Smooth muscle cell (in vitro differentiated cells): ENCODE results near the gene MCM8. TPM values are rescaled to one million over a fixed set of nuclear protein-coding genes. Genes with fewer than 3 reads are reported as not detected.
A peak's percentile ranks its signal among the peaks of the same experiment; 100 is the strongest.

Experiments
- DNase-seq: peaks from one replicate; lab custom pipeline; 2025; ENCODE audit not compliant: unreplicated experiment; lab: John Stamatoyannopoulos, UW
- H2AFZ ChIP-seq: fragments of 200-600 bp; sonication (generic); 2 replicates; pipeline ENCODE4 v1.6.0; 2016; ENCODE audit warnings: antibody characterized with exemption, low read depth, mild to moderate bottlenecking
- H3F3A ChIP-seq: fragments of 200-600 bp; sonication (generic); 2 replicates; pipeline ENCODE4 v1.6.0; 2017; ENCODE audit warnings: antibody characterized with exemption, low read depth
- H3K27ac ChIP-seq: fragments of 200-600 bp; sonication (generic); 2 replicates; pipeline ENCODE4 v1.5.1; 2016; ENCODE audit warnings: low read depth, mild to moderate bottlenecking
- H3K27me3 ChIP-seq: fragments of 200-600 bp; sonication (generic); 2 replicates; pipeline ENCODE4 v1.6.1; 2016; ENCODE audit warnings: low read depth, mild to moderate bottlenecking
- H3K36me3 ChIP-seq: fragments of 200-600 bp; sonication (generic); 2 replicates; pipeline ENCODE4 v1.5.1; 2016; ENCODE audit warnings: low read depth
- H3K4me1 ChIP-seq: fragments of 200-600 bp; sonication (generic); 2 replicates; pipeline ENCODE4 v1.5.1; 2016; ENCODE audit warnings: low read depth
- H3K4me2 ChIP-seq: fragments of 200-600 bp; sonication (generic); 2 replicates; pipeline ENCODE4 v1.6.0; 2016; ENCODE audit warnings: mild to moderate bottlenecking
- H3K4me3 ChIP-seq: fragments of 200-600 bp; sonication (generic); 2 replicates; pipeline ENCODE4 v1.5.1; 2016; ENCODE audit warnings: mild to moderate bottlenecking
- H3K79me2 ChIP-seq: fragments of 200-600 bp; sonication (generic); 2 replicates; pipeline ENCODE4 v1.6.0; 2016; ENCODE audit warnings: low read depth, mild to moderate bottlenecking
- H3K9ac ChIP-seq: fragments of 200-600 bp; sonication (generic); 2 replicates; pipeline ENCODE4 v1.6.0; 2016; ENCODE audit warnings: low read depth
- H3K9me3 ChIP-seq: fragments of 200-600 bp; sonication (generic); replicated peaks from 2 replicates; pipeline ENCODE4 v1.5.1; 2016; ENCODE audit warnings: low read depth
- H4K20me1 ChIP-seq: fragments of 200-600 bp; sonication (generic); 2 replicates; pipeline ENCODE4 v1.6.0; 2016; ENCODE audit warnings: low read depth
- WGBS: methylation state at CpG from one replicate; pipeline ENCODE4 v1.1.7; 2016; ENCODE audit warnings: low lambda C conversion rate; 5-methylcytosine and 5-hydroxymethylcytosine counted together
- polyA plus RNA-seq: library from polyadenylated mRNA; unstranded; fragments of >200 nt; fragmentation: Nextera tagmentation; extraction: Ambion mirVana; gene quantifications from 2 replicates; pipeline ENCODE4 v1.2.1, GENCODE V29; 2016
- total RNA-seq: library from RNA; depleted of rRNA; stranded (reverse); fragments of >200 nt; gene quantifications from 2 replicates; pipeline ENCODE4 v1.2.3, GENCODE V29; 2014
- TF ChIP-seq, protein P1 (sequence below): fragments of 200-600 bp; sonication (generic); IDR thresholded peaks from 2 replicates; pipeline ENCODE4 v1.5.1; 2017; ENCODE audit warnings: borderline replicate concordance, mild to moderate bottlenecking, antibody characterized with exemption; ENCODE audit not compliant: insufficient read depth, poor library complexity, severe bottlenecking

Gene MCM8
- total RNA-seq = 5.5 and 7.8 TPM in 2 replicates
- 2.8 and 3.7 TPM in 2 replicates for polyA plus RNA-seq

DNA sequence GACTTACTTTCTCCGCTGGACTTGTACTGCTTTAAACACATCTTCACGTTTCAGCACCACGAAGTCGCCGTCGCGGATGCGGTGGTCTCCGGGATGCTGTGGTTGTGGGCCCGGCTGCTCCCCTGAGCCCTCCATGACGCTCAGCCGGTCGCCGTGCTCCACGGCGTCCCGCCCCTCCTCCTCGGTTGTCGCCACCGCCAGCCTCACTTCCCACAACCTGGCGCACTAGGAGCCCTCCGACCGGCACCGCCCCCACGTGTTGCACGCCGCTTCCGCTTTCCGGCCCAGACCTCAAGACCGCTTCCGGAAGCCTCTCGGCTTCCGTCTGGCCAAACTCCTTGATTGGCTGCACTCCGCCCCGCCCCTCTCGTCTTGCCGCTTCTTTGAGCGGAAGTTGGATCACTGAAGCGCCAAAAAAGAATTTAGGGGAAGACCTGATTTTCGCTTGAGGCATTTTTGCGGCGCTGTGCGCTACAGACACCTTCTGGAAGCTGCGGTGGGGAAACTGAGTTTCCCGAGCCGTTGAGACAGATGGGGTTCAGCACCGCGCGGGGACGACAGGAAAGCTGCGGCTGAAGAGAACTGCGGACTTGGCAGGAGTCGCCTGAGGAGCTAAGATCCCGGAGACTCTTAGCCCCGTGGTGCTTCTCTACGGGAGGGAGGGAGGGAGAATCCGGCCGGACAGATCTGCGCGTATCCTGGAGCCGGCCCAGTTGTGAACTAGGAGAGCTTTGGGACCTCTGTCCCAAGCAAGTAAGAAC lies at the start of gene MCM8, which contains the start of gene TRMT6:
TSS of gene MCM8 (plus strand) at position 382 of the 761 bp plus-strand sequence. CDS start 1,364 bp downstream, outside the sequence.
TSS of gene TRMT6 (minus strand) at position 263 of the 761 bp plus-strand sequence. CDS start at position 135, 128 bp downstream.
- no peaks in the 10 kb centered on the region for H3K36me3 ChIP-seq
- H3K79me2 ChIP-seq = peaks cover 42% of the 10 kb centered on the region
- no peaks in the 10 kb centered on the region for H4K20me1 ChIP-seq
- no peaks in the 10 kb centered on the region for H3F3A ChIP-seq
- H3K9me3 ChIP-seq = no peaks in the 10 kb centered on the region
- H3K4me1 ChIP-seq = peaks cover 13% of the 10 kb centered on the region
- H3K27ac ChIP-seq = peak within 1 kb of the TSS; percentile 82
- H3K9ac ChIP-seq = peak within 1 kb of the TSS; percentile 71
- no peaks in the 10 kb centered on the region for H3K27me3 ChIP-seq
- TF ChIP-seq, protein P1, sequence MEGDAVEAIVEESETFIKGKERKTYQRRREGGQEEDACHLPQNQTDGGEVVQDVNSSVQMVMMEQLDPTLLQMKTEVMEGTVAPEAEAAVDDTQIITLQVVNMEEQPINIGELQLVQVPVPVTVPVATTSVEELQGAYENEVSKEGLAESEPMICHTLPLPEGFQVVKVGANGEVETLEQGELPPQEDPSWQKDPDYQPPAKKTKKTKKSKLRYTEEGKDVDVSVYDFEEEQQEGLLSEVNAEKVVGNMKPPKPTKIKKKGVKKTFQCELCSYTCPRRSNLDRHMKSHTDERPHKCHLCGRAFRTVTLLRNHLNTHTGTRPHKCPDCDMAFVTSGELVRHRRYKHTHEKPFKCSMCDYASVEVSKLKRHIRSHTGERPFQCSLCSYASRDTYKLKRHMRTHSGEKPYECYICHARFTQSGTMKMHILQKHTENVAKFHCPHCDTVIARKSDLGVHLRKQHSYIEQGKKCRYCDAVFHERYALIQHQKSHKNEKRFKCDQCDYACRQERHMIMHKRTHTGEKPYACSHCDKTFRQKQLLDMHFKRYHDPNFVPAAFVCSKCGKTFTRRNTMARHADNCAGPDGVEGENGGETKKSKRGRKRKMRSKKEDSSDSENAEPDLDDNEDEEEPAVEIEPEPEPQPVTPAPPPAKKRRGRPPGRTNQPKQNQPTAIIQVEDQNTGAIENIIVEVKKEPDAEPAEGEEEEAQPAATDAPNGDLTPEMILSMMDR = no peak
- H3K4me2 ChIP-seq = peak within 1 kb of the TSS; percentile 86
- peak within 1 kb of the TSS; percentile 89 for H3K4me3 ChIP-seq
- DNase-seq = peak; percentile 75
- H2AFZ ChIP-seq = peak within 1 kb of the TSS; percentile 97
- 1% methylated on average over 57 of the region's 61 CpGs for WGBS

DNA sequence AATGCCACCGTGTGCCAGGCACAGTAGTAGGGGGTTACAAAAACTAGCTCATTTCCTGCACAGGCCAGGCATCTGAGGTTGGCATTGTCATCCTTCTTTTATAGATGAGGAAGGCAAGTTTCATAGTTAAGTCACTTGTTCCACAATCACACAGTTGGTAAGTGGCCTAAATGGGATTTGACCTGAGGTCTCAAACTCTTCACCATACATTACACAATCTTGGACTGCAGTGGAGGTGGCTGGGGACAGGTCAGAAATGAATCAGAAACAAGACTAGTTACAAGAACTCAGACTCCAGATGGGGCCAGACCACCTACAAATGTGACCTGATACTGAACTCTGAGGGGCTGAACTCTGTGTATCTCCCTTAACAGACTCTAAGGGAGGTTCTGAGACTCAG lies 49.5 kb upstream of the MCM8 start:
- no peaks in the 10 kb centered on the region for H4K20me1 ChIP-seq
- no peak overlapping the region for H3K4me2 ChIP-seq
- TF ChIP-seq, protein P1 = no peak
- DNase-seq = no peak
- H3K79me2 ChIP-seq = no peaks in the 10 kb centered on the region
- no peaks in the 10 kb centered on the region for H3K36me3 ChIP-seq
- no peaks in the 10 kb centered on the region for H3K9me3 ChIP-seq
- H3K27me3 ChIP-seq = peaks cover 6% of the 10 kb centered on the region
- H3K27ac ChIP-seq = no peak overlapping the region
- no peaks in the 10 kb centered on the region for H3F3A ChIP-seq
- 72% methylated on average over 1 of the region's 1 CpG for WGBS
- no peaks in the 10 kb centered on the region for H3K4me1 ChIP-seq
- no peak overlapping the region for H3K4me3 ChIP-seq
- no peak overlapping the region for H2AFZ ChIP-seq
- H3K9ac ChIP-seq = no peak overlapping the region

GRCh38 chr20:5908981-5909380 lies 41.5 kb upstream of the MCM8 start:
- Histone ChIP-seq H3K4me3 (no peak overlapping the region), H3F3A (no peaks in the 10 kb centered on the region), H3K27ac (no peak overlapping the region), H3K27me3 (peaks cover 27% of the 10 kb centered on the region), H3K4me1 (no peaks in the 10 kb centered on the region), H2AFZ (no peak overlapping the region), H3K36me3 (no peaks in the 10 kb centered on the region), H3K9me3 (no peaks in the 10 kb centered on the region), H3K9ac (no peak overlapping the region), H4K20me1 (no peaks in the 10 kb centered on the region), H3K4me2 (no peak overlapping the region), H3K79me2 (no peaks in the 10 kb centered on the region)
- WGBS = 77% methylated on average over 2 of the region's 2 CpGs
- no peak for DNase-seq
- TF ChIP-seq, protein P1 = no peak

GRCh38 chr20:5910186-5910585 lies 40.3 kb upstream of the MCM8 start:
- H3K4me3 ChIP-seq = no peak overlapping the region
- no peak for DNase-seq
- no peaks in the 10 kb centered on the region for H3K4me1 ChIP-seq
- no peaks in the 10 kb centered on the region for H3K79me2 ChIP-seq
- H3K4me2 ChIP-seq = no peak overlapping the region
- H2AFZ ChIP-seq = no peak overlapping the region
- no peaks in the 10 kb centered on the region for H3K9me3 ChIP-seq
- H3F3A ChIP-seq = no peaks in the 10 kb centered on the region
- H3K36me3 ChIP-seq = no peaks in the 10 kb centered on the region
- no peak overlapping the region for H3K27ac ChIP-seq
- TF ChIP-seq, protein P1 = no peak
- no peaks in the 10 kb centered on the region for H4K20me1 ChIP-seq
- 75% methylated on average over 6 of the region's 6 CpGs for WGBS
- H3K9ac ChIP-seq = no peak overlapping the region
- peaks cover 27% of the 10 kb centered on the region for H3K27me3 ChIP-seq
